NCI-H446 (cell line): ENCODE results near the gene NHLRC1.
A peak's percentile ranks its signal among the peaks of the same experiment; 100 is the strongest.

ENCODE experiments used
- DNase-seq, 2 experiments: peaks; one replicate each; lab custom pipeline; 2025; lab: John Stamatoyannopoulos, UW

The NHLRC1 gene

GRCh38 chr6:18087396-18088165, 34.9 kb downstream of the NHLRC1 start:
- DNase-seq: no peak

- DNase-seq: peak in 1 of 2 experiments; percentile 31
Measured at GRCh38 chr6:18081025-18081668, 41.3 kb downstream of the NHLRC1 start.

GRCh38 chr6:18080544-18080943, 41.9 kb downstream of the NHLRC1 start:
- DNase-seq: no peak

GRCh38 chr6:18078866-18079265, 43.6 kb downstream of the NHLRC1 start:
- DNase-seq: no peak

GRCh38 chr6:18076231-18076630, 46.2 kb downstream of the NHLRC1 start:
- DNase-seq: no peak

- DNase-seq: no peak
Measured at GRCh38 chr6:18072841-18073240, 49.6 kb downstream of the NHLRC1 start.

GRCh38 chr6:18070486-18070885, 52.0 kb downstream of the NHLRC1 start:
- no peak for DNase-seq
